ENCODE results near the gene C16orf92. TPM values are rescaled to one million over a fixed set of nuclear protein-coding genes. Genes with fewer than 3 reads are reported as not detected.

Gene C16orf92
- total RNA-seq, 1 donor, result not detected

DNA sequence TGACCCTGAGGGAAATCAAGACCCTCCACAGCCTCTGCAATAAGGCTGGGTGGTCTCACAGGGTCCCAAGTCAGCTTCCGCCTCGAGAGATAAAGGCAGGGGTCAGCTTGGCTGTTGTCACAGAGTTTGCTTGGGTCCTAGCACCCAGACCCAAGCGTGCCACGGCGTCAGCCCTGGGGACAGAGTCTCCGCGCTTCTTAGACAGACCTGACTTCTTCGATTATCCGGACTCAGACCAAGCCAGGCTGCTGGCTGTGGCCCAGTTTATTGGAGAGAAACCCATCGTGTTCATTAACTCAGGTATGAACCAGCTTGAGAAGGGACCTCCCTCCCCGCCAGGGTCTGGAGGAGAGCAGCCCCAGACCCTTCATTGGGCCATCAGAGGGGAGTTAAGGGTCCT is 588 bp downstream of the C16orf92 start:
- Histone ChIP-seq H3K9me3 (ENCODE audit: low read depth, low read length) (no peaks in the 10 kb centered on the region), H3K4me3 (ENCODE audit: insufficient read depth, low read length) (no peak overlapping the region), H3K36me3 (ENCODE audit: insufficient read depth, low read length) (no peaks in the 10 kb centered on the region), H3K4me2 (ENCODE audit: insufficient read depth, low read length) (no peak overlapping the region), H3K27me3 (ENCODE audit: insufficient read depth, low read length) (peaks cover 12% of the 10 kb centered on the region), H2AFZ (ENCODE audit: low read length) (no peak overlapping the region), H3K4me1 (ENCODE audit: insufficient read depth, low read length) (no peaks in the 10 kb centered on the region), H4K20me1 (ENCODE audit: insufficient read depth, low read length) (no peaks in the 10 kb centered on the region), H3K79me2 (ENCODE audit: insufficient read depth, low read length) (no peaks in the 10 kb centered on the region), H3K27ac (ENCODE audit: low read depth, low read length) (no peak overlapping the region)
- TF ChIP-seq, protein P1, sequence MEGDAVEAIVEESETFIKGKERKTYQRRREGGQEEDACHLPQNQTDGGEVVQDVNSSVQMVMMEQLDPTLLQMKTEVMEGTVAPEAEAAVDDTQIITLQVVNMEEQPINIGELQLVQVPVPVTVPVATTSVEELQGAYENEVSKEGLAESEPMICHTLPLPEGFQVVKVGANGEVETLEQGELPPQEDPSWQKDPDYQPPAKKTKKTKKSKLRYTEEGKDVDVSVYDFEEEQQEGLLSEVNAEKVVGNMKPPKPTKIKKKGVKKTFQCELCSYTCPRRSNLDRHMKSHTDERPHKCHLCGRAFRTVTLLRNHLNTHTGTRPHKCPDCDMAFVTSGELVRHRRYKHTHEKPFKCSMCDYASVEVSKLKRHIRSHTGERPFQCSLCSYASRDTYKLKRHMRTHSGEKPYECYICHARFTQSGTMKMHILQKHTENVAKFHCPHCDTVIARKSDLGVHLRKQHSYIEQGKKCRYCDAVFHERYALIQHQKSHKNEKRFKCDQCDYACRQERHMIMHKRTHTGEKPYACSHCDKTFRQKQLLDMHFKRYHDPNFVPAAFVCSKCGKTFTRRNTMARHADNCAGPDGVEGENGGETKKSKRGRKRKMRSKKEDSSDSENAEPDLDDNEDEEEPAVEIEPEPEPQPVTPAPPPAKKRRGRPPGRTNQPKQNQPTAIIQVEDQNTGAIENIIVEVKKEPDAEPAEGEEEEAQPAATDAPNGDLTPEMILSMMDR (IDR thresholded peaks at IDR 0.05; ENCODE audit: extremely low read depth, low read depth, low read length), result no peak
- no peak for DNase-seq (ENCODE audit: insufficient read length, low spot score, missing footprints)

DNA sequence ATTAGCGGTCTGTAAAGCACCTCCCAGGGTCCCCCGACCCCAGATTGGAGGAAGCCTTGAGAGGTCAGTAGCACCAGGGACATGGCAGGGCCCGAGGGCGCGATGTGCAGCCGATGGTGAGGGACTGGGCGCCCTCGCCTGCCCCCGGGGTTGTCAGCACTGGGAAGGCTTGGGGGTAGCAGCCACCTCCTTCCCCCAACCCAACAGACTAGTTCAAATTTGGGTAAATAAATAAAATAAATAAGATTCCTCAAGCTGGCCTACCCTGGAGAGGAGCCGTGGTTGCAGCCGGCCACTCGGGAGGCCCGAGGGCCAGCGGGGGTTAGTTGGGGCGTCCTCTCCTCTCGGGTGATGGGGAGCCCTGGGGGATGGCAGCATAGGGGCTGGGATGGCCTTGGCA is 1.5 kb downstream of the C16orf92 start:
- no peaks in the 10 kb centered on the region for H3K9me3 ChIP-seq (ENCODE audit: low read depth, low read length)
- no peak overlapping the region for H3K4me3 ChIP-seq (ENCODE audit: insufficient read depth, low read length)
- H3K27ac ChIP-seq (ENCODE audit: low read depth, low read length), result no peak overlapping the region
- no peaks in the 10 kb centered on the region for H3K79me2 ChIP-seq (ENCODE audit: insufficient read depth, low read length)
- peak; percentile 47 for DNase-seq (ENCODE audit: insufficient read length, low spot score, missing footprints)
- TF ChIP-seq, protein P1 (IDR thresholded peaks at IDR 0.05; ENCODE audit: extremely low read depth, low read depth, low read length), result no peak
- H3K27me3 ChIP-seq (ENCODE audit: insufficient read depth, low read length), result peaks cover 21% of the 10 kb centered on the region
- no peaks in the 10 kb centered on the region for H3K4me1 ChIP-seq (ENCODE audit: insufficient read depth, low read length)
- no peak overlapping the region for H3K4me2 ChIP-seq (ENCODE audit: insufficient read depth, low read length)
- no peaks in the 10 kb centered on the region for H3K36me3 ChIP-seq (ENCODE audit: insufficient read depth, low read length)
- H2AFZ ChIP-seq (ENCODE audit: low read length), result no peak overlapping the region
- no peaks in the 10 kb centered on the region for H4K20me1 ChIP-seq (ENCODE audit: insufficient read depth, low read length)

DNA sequence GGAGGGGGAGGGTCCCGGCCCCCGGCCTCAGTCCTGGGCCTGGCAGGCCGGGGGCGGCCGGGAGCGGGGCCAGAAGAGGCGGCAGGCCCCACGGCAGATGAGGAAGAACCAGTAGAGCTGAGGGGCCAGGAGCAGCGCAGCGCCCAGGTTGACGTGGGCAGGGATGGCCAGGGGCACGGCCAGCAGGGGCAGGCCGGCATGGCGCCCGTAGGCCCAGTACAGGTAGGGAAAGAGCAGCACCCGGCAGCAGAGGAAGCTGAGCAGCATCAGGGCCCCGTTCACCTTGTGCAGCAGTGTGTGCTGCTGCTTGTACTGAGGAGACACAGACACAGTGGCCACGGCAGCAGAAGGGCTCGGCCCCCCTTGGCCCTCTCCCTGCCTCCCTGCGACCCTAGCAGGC is 2.2 kb downstream of the C16orf92 start:
- DNase-seq (ENCODE audit: insufficient read length, low spot score, missing footprints), result peak; percentile 27

DNA sequence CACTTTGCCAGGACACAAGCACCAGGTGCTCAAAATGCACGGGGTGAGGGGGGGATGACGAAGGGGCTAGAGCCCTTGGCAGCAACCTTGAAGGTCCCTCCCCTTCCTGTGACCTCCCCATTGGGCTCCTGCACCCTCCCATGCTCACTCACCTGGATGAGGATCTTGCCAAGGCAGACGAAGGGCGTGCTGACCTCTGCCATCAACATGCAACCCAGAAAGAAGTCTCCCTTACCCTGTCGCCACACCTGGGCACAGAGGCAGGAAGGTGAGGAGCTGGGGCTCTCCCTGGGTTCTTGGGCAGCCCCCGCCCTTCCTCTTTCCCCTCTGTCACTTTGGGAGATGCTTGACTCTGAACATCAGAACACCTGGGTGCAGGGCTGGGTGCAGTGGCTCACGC is 2.6 kb downstream of the C16orf92 start:
- TF ChIP-seq, protein P1 (IDR thresholded peaks at IDR 0.05; ENCODE audit: extremely low read depth, low read depth, low read length), result no peak
- Histone ChIP-seq H3K4me3 (ENCODE audit: insufficient read depth, low read length) (no peak overlapping the region), H3K4me1 (ENCODE audit: insufficient read depth, low read length) (no peaks in the 10 kb centered on the region), H3K9me3 (ENCODE audit: low read depth, low read length) (no peaks in the 10 kb centered on the region), H2AFZ (ENCODE audit: low read length) (no peak overlapping the region), H3K27ac (ENCODE audit: low read depth, low read length) (no peak overlapping the region), H4K20me1 (ENCODE audit: insufficient read depth, low read length) (no peaks in the 10 kb centered on the region), H3K27me3 (ENCODE audit: insufficient read depth, low read length) (peaks cover 31% of the 10 kb centered on the region), H3K36me3 (ENCODE audit: insufficient read depth, low read length) (no peaks in the 10 kb centered on the region), H3K4me2 (ENCODE audit: insufficient read depth, low read length) (no peak overlapping the region), H3K79me2 (ENCODE audit: insufficient read depth, low read length) (no peaks in the 10 kb centered on the region)
- peak; percentile 41 for DNase-seq (ENCODE audit: insufficient read length, low spot score, missing footprints)

More for the DNA sequence above, 2.2 kb downstream of the C16orf92 start:
- Histone ChIP-seq H3K79me2 (ENCODE audit: insufficient read depth, low read length) (no peaks in the 10 kb centered on the region), H3K27ac (ENCODE audit: low read depth, low read length) (no peak overlapping the region), H3K4me2 (ENCODE audit: insufficient read depth, low read length) (no peak overlapping the region), H3K27me3 (ENCODE audit: insufficient read depth, low read length) (peaks cover 28% of the 10 kb centered on the region), H3K4me1 (ENCODE audit: insufficient read depth, low read length) (no peaks in the 10 kb centered on the region), H3K9me3 (ENCODE audit: low read depth, low read length) (no peaks in the 10 kb centered on the region), H3K4me3 (ENCODE audit: insufficient read depth, low read length) (no peak overlapping the region), H2AFZ (ENCODE audit: low read length) (no peak overlapping the region), H3K36me3 (ENCODE audit: insufficient read depth, low read length) (no peaks in the 10 kb centered on the region), H4K20me1 (ENCODE audit: insufficient read depth, low read length) (no peaks in the 10 kb centered on the region)
- TF ChIP-seq, protein P1 (IDR thresholded peaks at IDR 0.05; ENCODE audit: extremely low read depth, low read depth, low read length), result no peak

All from osteoblast (primary cell).